ENCODE data around the gene VPS13D.

DNA sequence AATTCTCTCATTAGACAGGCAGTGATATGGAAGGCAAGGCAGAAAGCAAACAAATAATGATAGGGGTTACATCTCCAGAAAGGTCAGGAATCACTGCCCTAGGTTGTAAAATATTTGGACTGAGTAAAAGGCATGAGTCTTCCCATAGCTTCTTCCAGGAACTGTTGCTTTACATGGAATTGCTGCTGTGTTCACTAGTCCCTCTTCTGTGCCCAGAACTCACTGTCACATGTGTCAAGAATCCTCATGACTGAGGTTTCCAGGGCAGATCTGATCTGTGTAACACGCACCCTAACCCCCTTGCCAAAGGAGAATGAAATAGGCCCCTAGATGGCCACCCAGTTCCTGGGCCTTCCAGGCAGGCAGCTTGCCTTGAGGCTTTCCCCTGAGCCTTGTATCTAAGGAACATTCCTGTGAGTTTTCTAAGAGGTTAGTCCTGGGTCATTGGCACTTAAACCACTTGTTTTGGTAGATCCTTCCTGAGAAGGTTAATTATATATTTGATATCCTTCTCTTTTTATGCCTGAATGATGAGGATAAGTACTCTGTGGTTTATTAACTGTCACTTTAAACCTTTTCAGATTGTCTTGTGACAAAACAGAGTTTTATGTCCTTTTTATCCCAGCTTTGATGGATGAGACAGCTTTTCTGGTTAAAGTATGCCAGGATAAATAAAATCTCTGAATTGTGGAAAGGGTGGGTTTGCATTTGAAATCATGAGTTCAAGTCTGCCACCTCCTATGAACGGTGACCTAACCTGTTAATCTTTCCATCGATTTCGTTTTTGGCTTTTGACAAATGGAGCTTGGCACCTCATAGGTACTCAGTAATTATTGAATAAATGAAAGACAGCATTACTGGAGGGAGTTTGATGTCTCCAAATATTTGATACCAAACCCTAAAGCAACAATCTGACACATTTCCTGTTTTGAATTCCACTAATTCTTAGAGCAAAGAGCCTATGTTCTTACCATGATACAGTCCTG is 224.9 kb downstream of the VPS13D start:
- TF ChIP-seq, protein P1, sequence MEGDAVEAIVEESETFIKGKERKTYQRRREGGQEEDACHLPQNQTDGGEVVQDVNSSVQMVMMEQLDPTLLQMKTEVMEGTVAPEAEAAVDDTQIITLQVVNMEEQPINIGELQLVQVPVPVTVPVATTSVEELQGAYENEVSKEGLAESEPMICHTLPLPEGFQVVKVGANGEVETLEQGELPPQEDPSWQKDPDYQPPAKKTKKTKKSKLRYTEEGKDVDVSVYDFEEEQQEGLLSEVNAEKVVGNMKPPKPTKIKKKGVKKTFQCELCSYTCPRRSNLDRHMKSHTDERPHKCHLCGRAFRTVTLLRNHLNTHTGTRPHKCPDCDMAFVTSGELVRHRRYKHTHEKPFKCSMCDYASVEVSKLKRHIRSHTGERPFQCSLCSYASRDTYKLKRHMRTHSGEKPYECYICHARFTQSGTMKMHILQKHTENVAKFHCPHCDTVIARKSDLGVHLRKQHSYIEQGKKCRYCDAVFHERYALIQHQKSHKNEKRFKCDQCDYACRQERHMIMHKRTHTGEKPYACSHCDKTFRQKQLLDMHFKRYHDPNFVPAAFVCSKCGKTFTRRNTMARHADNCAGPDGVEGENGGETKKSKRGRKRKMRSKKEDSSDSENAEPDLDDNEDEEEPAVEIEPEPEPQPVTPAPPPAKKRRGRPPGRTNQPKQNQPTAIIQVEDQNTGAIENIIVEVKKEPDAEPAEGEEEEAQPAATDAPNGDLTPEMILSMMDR (IDR thresholded peaks at IDR 0.05 in 8 of 11, conservative IDR thresholded peaks at IDR 0.05 in 3 of 11): no peak
- TF ChIP-seq POLR2A (IDR thresholded peaks at IDR 0.05) (no peak), POLR2AphosphoS5 (IDR thresholded peaks at IDR 0.05) (no peak)
